ENCODE measurements around the gene PTBP1.

DNA sequence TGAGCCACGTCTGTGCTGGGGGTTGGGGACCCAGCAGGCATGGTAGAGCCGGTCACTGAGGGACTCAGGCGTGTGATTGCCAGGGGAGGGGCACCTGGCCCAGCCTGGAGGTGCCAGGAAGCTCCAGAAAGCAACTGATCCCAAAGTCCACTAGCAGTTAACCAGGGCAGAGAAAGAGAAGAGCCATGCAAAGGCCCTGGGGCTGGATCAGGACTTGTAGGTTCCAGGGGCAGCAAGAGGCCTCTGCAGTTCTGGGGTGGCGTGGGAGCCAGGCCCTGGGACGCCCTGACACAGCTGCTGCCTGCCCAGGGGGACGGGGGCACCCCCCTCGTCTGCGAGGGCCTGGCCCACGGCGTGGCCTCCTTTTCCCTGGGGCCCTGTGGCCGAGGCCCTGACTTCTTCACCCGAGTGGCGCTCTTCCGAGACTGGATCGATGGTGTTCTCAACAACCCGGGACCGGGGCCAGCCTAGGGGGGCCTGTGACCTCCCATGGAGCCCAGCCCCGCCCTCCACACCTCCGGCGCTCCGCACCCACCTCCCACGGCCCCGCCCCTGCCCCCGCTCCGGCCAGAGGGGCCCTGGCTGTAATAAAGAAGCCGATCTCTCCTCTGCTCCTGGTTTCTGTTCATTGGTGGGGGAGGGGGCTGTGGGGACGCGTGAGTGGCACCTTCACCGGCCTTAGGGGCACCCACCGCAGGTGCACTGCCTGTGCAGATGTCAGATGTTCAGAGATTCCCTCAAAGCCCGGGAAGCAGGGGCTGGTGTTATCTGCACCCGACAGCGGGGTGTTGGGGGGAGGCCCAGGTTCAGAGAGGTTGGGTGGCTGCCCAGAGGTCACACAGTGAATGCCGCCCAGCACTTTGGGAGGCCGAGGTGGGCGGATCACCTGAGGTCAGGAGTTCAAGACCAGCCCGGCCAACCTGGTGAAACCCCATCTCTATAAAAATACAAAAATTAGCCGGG is 34.4 kb downstream of the PTBP1 start:
- no peak for TF ChIP-seq YY1 (IDR thresholded peaks at IDR 0.05; ENCODE audit: low read depth)
- TF ChIP-seq, protein P1, sequence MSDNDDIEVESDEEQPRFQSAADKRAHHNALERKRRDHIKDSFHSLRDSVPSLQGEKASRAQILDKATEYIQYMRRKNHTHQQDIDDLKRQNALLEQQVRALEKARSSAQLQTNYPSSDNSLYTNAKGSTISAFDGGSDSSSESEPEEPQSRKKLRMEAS (IDR thresholded peaks at IDR 0.05): no peak
- TF ChIP-seq RAD21 (IDR thresholded peaks at IDR 0.05; ENCODE audit: low read depth): no peak
- TF ChIP-seq, protein P2, sequence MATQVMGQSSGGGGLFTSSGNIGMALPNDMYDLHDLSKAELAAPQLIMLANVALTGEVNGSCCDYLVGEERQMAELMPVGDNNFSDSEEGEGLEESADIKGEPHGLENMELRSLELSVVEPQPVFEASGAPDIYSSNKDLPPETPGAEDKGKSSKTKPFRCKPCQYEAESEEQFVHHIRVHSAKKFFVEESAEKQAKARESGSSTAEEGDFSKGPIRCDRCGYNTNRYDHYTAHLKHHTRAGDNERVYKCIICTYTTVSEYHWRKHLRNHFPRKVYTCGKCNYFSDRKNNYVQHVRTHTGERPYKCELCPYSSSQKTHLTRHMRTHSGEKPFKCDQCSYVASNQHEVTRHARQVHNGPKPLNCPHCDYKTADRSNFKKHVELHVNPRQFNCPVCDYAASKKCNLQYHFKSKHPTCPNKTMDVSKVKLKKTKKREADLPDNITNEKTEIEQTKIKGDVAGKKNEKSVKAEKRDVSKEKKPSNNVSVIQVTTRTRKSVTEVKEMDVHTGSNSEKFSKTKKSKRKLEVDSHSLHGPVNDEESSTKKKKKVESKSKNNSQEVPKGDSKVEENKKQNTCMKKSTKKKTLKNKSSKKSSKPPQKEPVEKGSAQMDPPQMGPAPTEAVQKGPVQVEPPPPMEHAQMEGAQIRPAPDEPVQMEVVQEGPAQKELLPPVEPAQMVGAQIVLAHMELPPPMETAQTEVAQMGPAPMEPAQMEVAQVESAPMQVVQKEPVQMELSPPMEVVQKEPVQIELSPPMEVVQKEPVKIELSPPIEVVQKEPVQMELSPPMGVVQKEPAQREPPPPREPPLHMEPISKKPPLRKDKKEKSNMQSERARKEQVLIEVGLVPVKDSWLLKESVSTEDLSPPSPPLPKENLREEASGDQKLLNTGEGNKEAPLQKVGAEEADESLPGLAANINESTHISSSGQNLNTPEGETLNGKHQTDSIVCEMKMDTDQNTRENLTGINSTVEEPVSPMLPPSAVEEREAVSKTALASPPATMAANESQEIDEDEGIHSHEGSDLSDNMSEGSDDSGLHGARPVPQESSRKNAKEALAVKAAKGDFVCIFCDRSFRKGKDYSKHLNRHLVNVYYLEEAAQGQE (IDR thresholded peaks at IDR 0.05; ENCODE audit: low read depth): no peak
- no peak for TF ChIP-seq TEAD4 (IDR thresholded peaks at IDR 0.05)
- TF ChIP-seq, protein P3, sequence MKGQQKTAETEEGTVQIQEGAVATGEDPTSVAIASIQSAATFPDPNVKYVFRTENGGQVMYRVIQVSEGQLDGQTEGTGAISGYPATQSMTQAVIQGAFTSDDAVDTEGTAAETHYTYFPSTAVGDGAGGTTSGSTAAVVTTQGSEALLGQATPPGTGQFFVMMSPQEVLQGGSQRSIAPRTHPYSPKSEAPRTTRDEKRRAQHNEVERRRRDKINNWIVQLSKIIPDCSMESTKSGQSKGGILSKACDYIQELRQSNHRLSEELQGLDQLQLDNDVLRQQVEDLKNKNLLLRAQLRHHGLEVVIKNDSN (IDR thresholded peaks at IDR 0.05): no peak
- no peak for TF ChIP-seq TAF1 (IDR thresholded peaks at IDR 0.05; ENCODE audit: low read depth)
- no peak for TF ChIP-seq CEBPB (IDR thresholded peaks at IDR 0.05)
- no peak for TF ChIP-seq EP300 (IDR thresholded peaks at IDR 0.05; ENCODE audit: borderline replicate concordance)
- no peak for TF ChIP-seq CREB1 (IDR thresholded peaks at IDR 0.05; ENCODE audit: low read depth)
- TF ChIP-seq EGR1 (IDR thresholded peaks at IDR 0.05): no peak
- TF ChIP-seq ZBTB7A (IDR thresholded peaks at IDR 0.05; ENCODE audit: low read depth): no peak
- no peak for TF ChIP-seq TCF12 (IDR thresholded peaks at IDR 0.05; ENCODE audit: low read depth)
